H1 (cell line): Measurements from ENCODE around the gene HEBP2. TPM values are rescaled to one million over a fixed set of nuclear protein-coding genes. Genes with fewer than 3 reads are reported as not detected.

ENCODE experiments used
- CTCF ChIA-PET: fragments of 300-600 bp; sonication (Branson Sonifier 250); formaldehyde crosslinking; loops from one replicate; lab custom pipeline; 2021; ENCODE audit not compliant: partially characterized antibody; lab: Charles Lee
- POLR2A ChIA-PET: fragments of 300-600 bp; sonication (Branson Sonifier 250); formaldehyde crosslinking; loops from one replicate; lab custom pipeline; 2021; ENCODE audit warnings: inconsistent platforms; ENCODE audit not compliant: partially characterized antibody; lab: Charles Lee
- DNase-seq, 2 experiments: peaks; one replicate each; pipeline versions ENCODE4 v3.0.0 to v3.0.0-alpha.2; 2010 to 2022; ENCODE audit warnings: low spot score in 2 of 2, low read depth in 1 of 2, mixed read lengths in 1 of 2
- FAIRE-seq: peaks from 2 replicates; lab custom pipeline; 2011; peaks lifted over from hg19 to GRCh38; lab: Jason Lieb, UNC
- H2AFZ ChIP-seq: 2 replicates; pipeline ENCODE4 v1.8.1; 2012; ENCODE audit warnings: low read length, inconsistent platforms
- H2AK5ac ChIP-seq: 2 replicates; pipeline ENCODE4 v1.6.1; 2013; ENCODE audit warnings: low read depth, low read length
- H2BK120ac ChIP-seq: replicated peaks from 2 replicates; pipeline ENCODE3; 2013; ENCODE audit warnings: low read depth, low read length, inconsistent platforms
- H2BK12ac ChIP-seq: 2 replicates; pipeline ENCODE4 v1.6.1; 2013; ENCODE audit warnings: low read depth, low read length
- H2BK15ac ChIP-seq: 2 replicates; pipeline ENCODE4 v1.6.1; 2013; ENCODE audit warnings: low read length
- H2BK20ac ChIP-seq: 2 replicates; pipeline ENCODE4 v1.6.1; 2013; ENCODE audit warnings: low read length
- H2BK5ac ChIP-seq: 2 replicates; pipeline ENCODE4 v1.6.1; 2013; ENCODE audit warnings: low read depth, low read length
- H3K14ac ChIP-seq: 2 replicates; pipeline ENCODE4 v1.6.1; 2013; ENCODE audit warnings: inconsistent platforms; ENCODE audit not compliant: insufficient read length
- H3K18ac ChIP-seq: 2 replicates; pipeline ENCODE4 v1.6.1; 2013; ENCODE audit warnings: low read length; ENCODE audit errors: extremely low read depth
- H3K23ac ChIP-seq: 2 replicates; pipeline ENCODE4 v1.6.1; 2013; ENCODE audit warnings: inconsistent platforms; ENCODE audit not compliant: insufficient read length
- H3K23me2 ChIP-seq: 2 replicates; pipeline ENCODE4 v1.6.1; 2013; ENCODE audit warnings: low read depth, low read length
- H3K27ac ChIP-seq: 2 replicates; pipeline ENCODE4 v1.6.1; 2011; ENCODE audit warnings: low read depth, low read length, inconsistent platforms
- H3K27me3 ChIP-seq, 4 experiments: replicated peaks in 1 of 4; 1 replicate in 1 of 4; 2 replicates in 3 of 4; pipeline versions ENCODE4 v1.6.1 to v1.8.1; 2011 to 2013; ENCODE audit warnings: low read length in 3 of 4, mild to moderate bottlenecking in 3 of 4, inconsistent platforms in 2 of 4, mixed read lengths in 2 of 4, moderate library complexity in 1 of 4; ENCODE audit not compliant: control insufficient read depth in 3 of 4, insufficient read depth in 3 of 4; ENCODE audit errors: extremely low read depth in 1 of 4
- H3K36me3 ChIP-seq, 4 experiments: 2 replicates each; pipeline versions ENCODE4 v1.6.1 to v1.8.1; 2011 to 2013; ENCODE audit warnings: mild to moderate bottlenecking in 4 of 4, low read length in 3 of 4, moderate library complexity in 2 of 4, control low read depth in 1 of 4, inconsistent platforms in 1 of 4; ENCODE audit not compliant: insufficient read depth in 4 of 4, control insufficient read depth in 2 of 4
- H3K4ac ChIP-seq: replicated peaks from 2 replicates; pipeline ENCODE3; 2013; ENCODE audit warnings: low read length, low read depth, mixed read lengths, inconsistent platforms; ENCODE audit not compliant: insufficient read length
- H3K4me1 ChIP-seq, 4 experiments: replicated peaks in 1 of 4; 1 replicate in 1 of 4; 2 replicates in 3 of 4; pipeline versions ENCODE4 v1.6.1 to v1.8.1; 2011 to 2013; ENCODE audit warnings: low read length in 3 of 4, inconsistent platforms in 2 of 4, mixed read lengths in 1 of 4; ENCODE audit not compliant: insufficient read depth in 4 of 4, control insufficient read depth in 3 of 4
- H3K4me2 ChIP-seq, 2 experiments: 2 replicates each; pipeline versions ENCODE4 v1.6.1 to v1.8.1; 2011 to 2013; ENCODE audit warnings: low read depth in 2 of 2, low read length in 2 of 2, control low read depth in 1 of 2, inconsistent platforms in 1 of 2, mild to moderate bottlenecking in 1 of 2; ENCODE audit not compliant: insufficient read depth in 1 of 2
- H3K4me3 ChIP-seq, 4 experiments: fragments of 200-600, 300-600 bp in 1 of 4; sonication (generic), shearing (Covaris generic), sonication (Bioruptor Twin) in 1 of 4; 2 replicates each; pipeline versions ENCODE4 v1.5.1 to v1.8.1; 2011 to 2016; ENCODE audit warnings: low read length in 4 of 4, low read depth in 3 of 4, control low read depth in 2 of 4, inconsistent platforms in 2 of 4, mild to moderate bottlenecking in 2 of 4, mixed read lengths in 1 of 4, moderate library complexity in 1 of 4; ENCODE audit not compliant: insufficient read depth in 2 of 4; ENCODE audit errors: extremely low read depth in 1 of 4
- H3K56ac ChIP-seq: replicated peaks from 2 replicates; pipeline ENCODE3; 2013; ENCODE audit warnings: low read depth, mild to moderate bottlenecking, mixed read lengths, low read length, inconsistent platforms; ENCODE audit not compliant: insufficient read length
- H3K79me1 ChIP-seq: 2 replicates; pipeline ENCODE4 v1.6.1; 2013; ENCODE audit warnings: low read depth, low read length, control low read depth
- H3K79me2 ChIP-seq, 2 experiments: 2 replicates each; pipeline versions ENCODE4 v1.6.1 to v1.8.1; 2012 to 2013; ENCODE audit warnings: low read length in 2 of 2, mild to moderate bottlenecking in 2 of 2, inconsistent platforms in 1 of 2; ENCODE audit not compliant: insufficient read depth in 2 of 2, control insufficient read depth in 1 of 2
- H3K9ac ChIP-seq, 4 experiments: replicated peaks in 1 of 4; 1 replicate in 1 of 4; 2 replicates in 3 of 4; pipeline versions ENCODE4 v1.6.1 to v1.8.1; 2011 to 2013; ENCODE audit warnings: low read depth in 3 of 4, low read length in 3 of 4, control low read depth in 2 of 4, mild to moderate bottlenecking in 2 of 4, moderate library complexity in 2 of 4, inconsistent platforms in 1 of 4; ENCODE audit errors: extremely low read depth in 1 of 4
- H3K9me3 ChIP-seq, 2 experiments: 2 replicates each; pipeline versions ENCODE4 v1.6.1 to v1.8.1; 2012 to 2013; ENCODE audit warnings: mild to moderate bottlenecking in 2 of 2, moderate library complexity in 2 of 2, control low read depth in 1 of 2, inconsistent platforms in 1 of 2, low read depth in 1 of 2, low read length in 1 of 2, mixed read lengths in 1 of 2; ENCODE audit not compliant: insufficient read depth in 2 of 2
- H4K20me1 ChIP-seq, 2 experiments: replicated peaks in 1 of 2; 2 replicates each; pipeline versions ENCODE3 to v1.8.1; 2011 to 2013; ENCODE audit warnings: inconsistent platforms in 2 of 2, low read length in 2 of 2, mild to moderate bottlenecking in 1 of 2; ENCODE audit not compliant: insufficient read depth in 2 of 2, control insufficient read depth in 1 of 2
- H4K5ac ChIP-seq: 2 replicates; pipeline ENCODE4 v1.6.1; 2013; ENCODE audit warnings: low read length, low read depth, mixed read lengths, inconsistent platforms; ENCODE audit not compliant: insufficient read length
- H4K8ac ChIP-seq: 2 replicates; pipeline ENCODE4 v1.8.0; 2013; ENCODE audit warnings: mild to moderate bottlenecking, moderate library complexity, low read length, inconsistent platforms; ENCODE audit not compliant: insufficient read depth; ENCODE audit errors: extremely low read depth
- H4K91ac ChIP-seq: replicated peaks from 2 replicates; pipeline ENCODE3; 2013; ENCODE audit warnings: low read length, mixed read lengths, inconsistent platforms; ENCODE audit not compliant: insufficient read length
- ATF3 ChIP-seq: IDR thresholded peaks from 2 replicates; pipeline ENCODE4 v1.6.1; 2011; ENCODE audit warnings: low read depth, mild to moderate bottlenecking, low read length; ENCODE audit not compliant: insufficient read depth
- CBX5 ChIP-seq: fragments of 300-800, 300-1000 bp; sonication (generic); IDR thresholded peaks from 2 replicates; pipeline ENCODE4 v1.7.1; 2016; ENCODE audit warnings: antibody characterized with exemption, low read length, low read depth
- CTCF ChIP-seq, 3 experiments: IDR thresholded peaks; 1 replicate in 2 of 3; 2 replicates in 1 of 3; pipeline versions ENCODE4 v1.5.1 to v1.6.1; 2011; ENCODE audit warnings: low read length in 3 of 3, mild to moderate bottlenecking in 3 of 3, inconsistent platforms in 2 of 3, low read depth in 1 of 3, moderate library complexity in 1 of 3; ENCODE audit not compliant: insufficient read depth in 1 of 3; ENCODE audit errors: control extremely low read depth in 1 of 3
- HDAC6 ChIP-seq: IDR thresholded peaks from one replicate; pipeline ENCODE4 v1.7.1; 2012; ENCODE audit warnings: low read depth, mild to moderate bottlenecking, inconsistent platforms, low read length, moderate library complexity
- JUN ChIP-seq: IDR thresholded peaks from 2 replicates; pipeline ENCODE4 v1.6.1; 2011; ENCODE audit warnings: low read depth, mild to moderate bottlenecking, improper control_type of control experiment, low read length
- KDM5A ChIP-seq: fragments of 200-600 bp; IDR thresholded peaks from 2 replicates; pipeline ENCODE4 v1.7.1; 2012; ENCODE audit warnings: mild to moderate bottlenecking, low read length, inconsistent platforms, mixed read lengths
- MAFK ChIP-seq: IDR thresholded peaks from 2 replicates; pipeline ENCODE4 v1.6.1; 2012; ENCODE audit warnings: low read depth, mild to moderate bottlenecking, improper control_type of control experiment, low read length
- MAX ChIP-seq: IDR thresholded peaks from 2 replicates; pipeline ENCODE4 v1.6.1; 2012; ENCODE audit warnings: inconsistent platforms
- TAF1 ChIP-seq: IDR thresholded peaks from 2 replicates; pipeline ENCODE4 v1.6.1; 2011; ENCODE audit warnings: mild to moderate bottlenecking, low read depth, low read length
- TAF7 ChIP-seq: optimal IDR thresholded peaks from 2 replicates; pipeline ENCODE3; 2011; ENCODE audit warnings: low read depth, mild to moderate bottlenecking, inconsistent platforms, low read length, moderate library complexity, borderline replicate concordance
- WGBS, 2 experiments: shearing (Covaris generic) in 1 of 2; methylation state at CpG; one replicate each; pipeline versions ENCODE4 v1.1.6 to v1.1.7; 2013 to 2015; ENCODE audit warnings: low lambda C conversion rate in 2 of 2, mixed read lengths in 2 of 2, inconsistent platforms in 1 of 2, low coverage in 1 of 2, missing lambda C conversion rate in 1 of 2; ENCODE audit not compliant: insufficient replicate concordance in 2 of 2, insufficient coverage in 1 of 2, insufficient read length in 1 of 2; ENCODE audit errors: extremely low coverage in 1 of 2, missing lambda C conversion rate in 1 of 2; 5-methylcytosine and 5-hydroxymethylcytosine counted together
- polyA plus RNA-seq, 7 experiments: library from polyadenylated mRNA; depleted of rRNA in 3 of 7; stranded (reverse) in 5 of 7; unstranded in 2 of 7; fragments of >200 nt in 5 of 7; fragments of 200-250 nt in 2 of 7; gene quantifications; 1 replicate in 5 of 7; 2 replicates in 1 of 7; 4 replicates in 1 of 7; pipeline versions ENCODE4 v1.2.1 to v1.2.3, GENCODE V29; 2011 to 2013; ENCODE audit warnings: missing spikeins in 2 of 7, mixed read lengths in 2 of 7
- total RNA-seq: library from RNA; stranded (reverse); fragmentation: NEBNext Ultra II Directional; extraction: Animal tissue kit (Norgen Biotek cat#: 25700); gene quantifications from 2 replicates; pipeline ENCODE4 v1.2.1, GENCODE V29; 2021

HEBP2 gene
- total and polyA plus RNA-seq, 2 of the 8 experiments (the other 6 are each of a cell fraction or from before 2014, with no cell fraction given): 6.5 to 37.9 TPM

GRCh38 chr6:138456401-138456790 is 52.4 kb downstream of the HEBP2 start:
- Histone ChIP-seq H4K91ac (no peak overlapping the region), H3K23me2 (0 out of 2 replicates have a peak, but pooled peaks cover 2% of the 10 kb centered on the region), H3K9me3 (no peaks in the 10 kb centered on the region), H2BK20ac (no peak overlapping the region), H3K4me2 (no peak overlapping the region), H3K27me3 (no peaks in the 10 kb centered on the region), H3K27ac (no peak overlapping the region), H3K56ac (no peak overlapping the region), H2BK5ac (no peak overlapping the region), H3K18ac (no peak overlapping the region), H3K79me2 (no peaks in the 10 kb centered on the region), H3K23ac (no peak overlapping the region), H4K20me1 (no peaks in the 10 kb centered on the region), H3K14ac (no peak overlapping the region), H4K8ac (no peak overlapping the region), H3K9ac (no peak overlapping the region), H2AFZ (no peak overlapping the region), H3K36me3 (no peaks in the 10 kb centered on the region; a peak in 2 of 8 replicates), H4K5ac (no peak overlapping the region), H2BK12ac (no peak overlapping the region), H3K79me1 (peaks cover 2% of the 10 kb centered on the region; the same call in 1 of the 2 replicates), H2AK5ac (no peak overlapping the region), H3K4me1 (no peaks in the 10 kb centered on the region), H2BK15ac (no peak overlapping the region), H3K4me3 (no peak overlapping the region), H3K4ac (no peak overlapping the region), H2BK120ac (no peak overlapping the region)
- CTCF ChIA-PET: interaction anchor here (0.8 to 1.6 kb wide), 4 partner anchors 9 to 236 kb away, joined by 3 to 5 read pairs (median 4); no protein-coding TSS in a partner anchor
- POLR2A ChIA-PET: interaction anchor here (1.0 kb wide), 2 partner anchors 23 to 42 kb away, joined by 3 read pairs; partner anchors contain the start of gene NHSL1
- 91% methylated on average over 6 of the region's 6 CpGs; no CpG with 5 or more reads in 1 of the 2 experiments for WGBS, 2 experiments
- no peak for FAIRE-seq
- no peak for DNase-seq
- no peak for TF ChIP-seq MAX
- no peak for TF ChIP-seq CTCF (IDR thresholded peaks at IDR 0.05; ENCODE audit: control extremely low read depth in 1 of 3, insufficient read depth in 1 of 3, low read depth in 1 of 3, low read length in 3 of 3)
- no peak for TF ChIP-seq HDAC6
- no peak for TF ChIP-seq CBX5
- no peak for TF ChIP-seq ATF3
- TF ChIP-seq MAFK: no peak
- no peak for TF ChIP-seq TAF7
- TF ChIP-seq JUN: no peak
- no peak for TF ChIP-seq KDM5A
- no peak for TF ChIP-seq TAF1
